Measurements from ENCODE around the gene SLC7A8. TPM values are rescaled to one million over a fixed set of nuclear protein-coding genes. Genes with fewer than 3 reads are reported as not detected.

Gene SLC7A8
- polyA plus RNA-seq, 1 donor (not counting 4 experiments of a cell fraction or from before 2014, with no cell fraction given) = 29.1 TPM

DNA sequence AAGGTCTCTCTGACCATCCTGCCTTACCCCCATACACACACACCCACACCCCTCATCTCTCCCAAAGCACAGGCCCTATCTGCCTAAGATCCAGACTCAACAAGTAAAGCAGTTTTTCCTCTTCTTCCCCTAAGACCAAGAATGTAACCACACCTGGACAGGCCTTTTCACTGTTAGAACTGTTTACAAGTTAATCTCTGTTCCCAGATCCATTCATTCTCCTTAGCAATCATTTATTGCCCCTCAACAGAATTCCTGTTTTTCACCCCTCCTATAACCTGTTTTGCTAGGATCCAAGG lies 76.8 kb downstream of the SLC7A8 start:
- Histone ChIP-seq H3K27ac (ENCODE audit: control insufficient read depth, insufficient read depth, low read length) (no peak overlapping the region), H3K79me2 (ENCODE audit: control insufficient read depth, insufficient read depth, low read length) (no peaks in the 10 kb centered on the region), H4K20me1 (ENCODE audit: control insufficient read depth, extremely low read depth, insufficient read depth, low read length) (no peaks in the 10 kb centered on the region), H3K9ac (ENCODE audit: control insufficient read depth, extremely low read depth, insufficient read depth, low read length) (no peak overlapping the region), H3K9me1 (ENCODE audit: control insufficient read depth, extremely low read depth, insufficient read depth, low read length) (no peaks in the 10 kb centered on the region), H3K4me2 (ENCODE audit: control insufficient read depth, extremely low read depth, insufficient read depth, low read depth, low read length) (no peak overlapping the region), H3K4me3 (ENCODE audit: control insufficient read depth in 2 of 3, extremely low read depth in 1 of 3, insufficient read depth in 2 of 3, low read depth in 1 of 3, low read length in 3 of 3) (no peak overlapping the region), H3K36me3 (ENCODE audit: control insufficient read depth in 2 of 2, extremely low read depth in 1 of 2, insufficient read depth in 2 of 2, low read length in 2 of 2) (no peaks in the 10 kb centered on the region), H3K9me3 (ENCODE audit: control insufficient read depth, low read depth, low read length) (no peaks in the 10 kb centered on the region), H3K27me3 (ENCODE audit: control insufficient read depth, extremely low read depth, insufficient read depth, low read length) (no peaks in the 10 kb centered on the region), H3K4me1 (ENCODE audit: control insufficient read depth, extremely low read depth, insufficient read depth, low read length) (no peaks in the 10 kb centered on the region), H2AFZ (ENCODE audit: control insufficient read depth, low read length) (no peak overlapping the region)
- DNase-seq (ENCODE audit: low read depth, low spot score) = no peak
- TF ChIP-seq EZH2 (IDR thresholded peaks at IDR 0.05; ENCODE audit: low read length) (no peak), CTCF (optimal IDR thresholded peaks at IDR 0.05 in 1 of 3, IDR thresholded peaks at IDR 0.05 in 1 of 3, conservative IDR thresholded peaks at IDR 0.05 in 1 of 3; ENCODE audit: extremely low read depth in 1 of 3, insufficient read depth in 2 of 3, low read length in 3 of 3) (no peak)
- dilution Hi-C loops (cut with MboI; ENCODE audit: extremely low pct_ligation_motif_present, low sequenced_read_pairs) = no loop called here
- no peak for FAIRE-seq

- DNase-seq (ENCODE audit: low read depth, low spot score) = no peak
- no peaks in the 10 kb centered on the region for H3K27me3 ChIP-seq (ENCODE audit: control insufficient read depth, extremely low read depth, insufficient read depth, low read length)
- dilution Hi-C loops (cut with MboI; ENCODE audit: extremely low pct_ligation_motif_present, low sequenced_read_pairs) = no loop called here
- FAIRE-seq = no peak
- no peaks in the 10 kb centered on the region for H3K79me2 ChIP-seq (ENCODE audit: control insufficient read depth, insufficient read depth, low read length)
- no peaks in the 10 kb centered on the region for H4K20me1 ChIP-seq (ENCODE audit: control insufficient read depth, extremely low read depth, insufficient read depth, low read length)
- no peaks in the 10 kb centered on the region for H3K36me3 ChIP-seq (ENCODE audit: control insufficient read depth in 2 of 2, extremely low read depth in 1 of 2, insufficient read depth in 2 of 2, low read length in 2 of 2)
- H3K4me1 ChIP-seq (ENCODE audit: control insufficient read depth, extremely low read depth, insufficient read depth, low read length) = no peaks in the 10 kb centered on the region
- H3K9me1 ChIP-seq (ENCODE audit: control insufficient read depth, extremely low read depth, insufficient read depth, low read length) = no peaks in the 10 kb centered on the region
- no peak overlapping the region for H3K9ac ChIP-seq (ENCODE audit: control insufficient read depth, extremely low read depth, insufficient read depth, low read length)
- no peak overlapping the region for H2AFZ ChIP-seq (ENCODE audit: control insufficient read depth, low read length)
- no peak overlapping the region for H3K27ac ChIP-seq (ENCODE audit: control insufficient read depth, insufficient read depth, low read length)
- H3K4me2 ChIP-seq (ENCODE audit: control insufficient read depth, extremely low read depth, insufficient read depth, low read depth, low read length) = no peak overlapping the region
- no peak overlapping the region for H3K4me3 ChIP-seq (ENCODE audit: control insufficient read depth in 2 of 3, extremely low read depth in 1 of 3, insufficient read depth in 2 of 3, low read depth in 1 of 3, low read length in 3 of 3)
- no peaks in the 10 kb centered on the region for H3K9me3 ChIP-seq (ENCODE audit: control insufficient read depth, low read depth, low read length)
- TF ChIP-seq CTCF (optimal IDR thresholded peaks at IDR 0.05 in 1 of 3, IDR thresholded peaks at IDR 0.05 in 1 of 3, conservative IDR thresholded peaks at IDR 0.05 in 1 of 3; ENCODE audit: extremely low read depth in 1 of 3, insufficient read depth in 2 of 3, low read length in 3 of 3) = no peak
- no peak for TF ChIP-seq EZH2 (IDR thresholded peaks at IDR 0.05; ENCODE audit: low read length)
These were observed 78.1 kb downstream of the SLC7A8 start for GRCh38 chr14:23105348-23105824.

Measured in keratinocyte (primary cell).